ENCODE measurements around the gene SLC35B2. TPM values are rescaled to one million over a fixed set of nuclear protein-coding genes. Genes with fewer than 3 reads are reported as not detected.

The SLC35B2 gene
- polyA plus RNA-seq, 5 donors, result 38.9 to 49.0 (median 43.2) TPM

DNA sequence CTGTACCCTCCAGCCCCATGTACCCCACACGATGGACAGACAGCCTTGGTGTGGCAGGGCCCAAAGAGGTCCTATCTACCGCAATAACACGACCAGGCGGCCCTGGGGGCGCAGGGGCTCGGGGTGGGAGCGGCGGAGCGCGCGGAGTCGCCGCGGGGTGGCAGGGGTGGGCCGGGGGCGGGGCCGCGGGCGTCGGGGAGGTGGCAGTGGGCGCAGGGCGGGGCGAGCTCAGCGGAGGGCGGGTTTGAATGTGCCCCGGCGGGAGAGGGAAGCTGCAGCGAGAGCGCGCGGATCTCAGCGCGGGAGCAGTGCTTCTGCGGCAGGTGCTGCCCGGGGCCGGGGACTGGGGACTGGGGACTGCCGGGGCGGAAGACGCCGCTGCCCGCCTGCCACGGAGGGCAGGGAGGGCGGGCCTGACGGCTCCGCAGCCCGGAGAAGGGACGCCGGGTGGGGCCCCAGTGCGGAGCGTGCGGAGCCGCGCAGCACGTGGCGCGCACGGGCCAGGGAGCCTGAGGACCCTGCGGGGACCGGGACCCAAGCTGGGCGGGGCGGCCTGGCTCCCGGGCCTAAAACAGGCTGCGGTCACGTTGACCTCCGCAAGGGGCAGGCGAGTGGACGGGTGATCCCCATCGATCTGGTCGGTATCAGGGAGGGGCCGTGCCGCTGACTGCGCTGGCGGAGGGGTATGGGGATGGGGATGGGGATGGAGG lies 33.9 kb downstream of the SLC35B2 start, which contains the start of gene SLC29A1:
SLC29A1 (plus strand) TSS at position 277 of the 710 bp plus-strand sequence. CDS start 3,719 bp downstream, outside the sequence.
- DNase-seq, result peak in 1 of 2 donors; percentile 53

DNA sequence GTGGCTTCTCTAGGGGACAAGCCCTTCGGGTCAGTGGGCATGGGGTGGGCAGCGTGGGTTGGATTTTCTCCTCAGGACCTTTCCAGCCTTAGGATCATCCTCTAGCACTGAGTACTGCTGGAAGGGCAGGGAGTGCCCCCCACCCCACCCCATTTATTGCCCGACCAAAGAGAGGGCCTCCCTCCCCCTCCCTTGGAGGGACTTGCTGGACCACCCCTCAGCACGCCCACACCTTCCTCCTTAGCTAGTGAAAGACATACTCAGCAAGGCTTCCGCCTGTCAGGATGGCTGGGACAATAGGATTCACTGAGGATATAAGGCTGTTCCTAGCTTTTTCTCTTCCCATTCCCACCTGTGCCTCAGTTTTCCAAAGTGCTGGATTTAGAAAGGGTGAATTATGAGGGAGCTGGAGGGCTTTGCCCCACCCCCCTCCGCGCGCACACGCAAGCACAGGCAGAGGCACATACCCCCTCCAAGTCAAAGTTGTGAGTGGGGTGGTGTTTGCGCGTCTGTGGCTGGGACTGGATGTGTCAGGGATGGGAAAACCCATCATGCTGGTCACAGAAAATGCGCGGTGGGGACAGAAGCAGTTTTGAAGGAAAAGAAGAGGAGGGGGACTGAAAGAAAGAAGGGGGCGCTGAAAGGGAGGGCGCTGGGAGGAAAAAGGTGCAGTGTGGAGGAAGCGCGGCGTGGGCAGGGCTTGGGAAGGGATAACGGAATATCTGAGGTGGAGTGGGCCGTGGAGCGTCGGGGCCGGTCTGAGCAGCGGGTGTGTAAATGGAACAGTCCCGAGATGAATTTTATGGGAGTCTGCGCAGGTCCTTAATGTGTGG lies 34.6 kb downstream of the SLC35B2 start:
- no peak for DNase-seq

GRCh38 chr6:44221961-44222335 lies 35.4 kb downstream of the SLC35B2 start:
- DNase-seq, result no peak

GRCh38 chr6:44221291-44221960 lies 35.9 kb downstream of the SLC35B2 start:
- DNase-seq, result peak in 1 of 2 donors; percentile 81

- DNase-seq, result no peak
These were observed 36.4 kb downstream of the SLC35B2 start for GRCh38 chr6:44220913-44221290.

DNA sequence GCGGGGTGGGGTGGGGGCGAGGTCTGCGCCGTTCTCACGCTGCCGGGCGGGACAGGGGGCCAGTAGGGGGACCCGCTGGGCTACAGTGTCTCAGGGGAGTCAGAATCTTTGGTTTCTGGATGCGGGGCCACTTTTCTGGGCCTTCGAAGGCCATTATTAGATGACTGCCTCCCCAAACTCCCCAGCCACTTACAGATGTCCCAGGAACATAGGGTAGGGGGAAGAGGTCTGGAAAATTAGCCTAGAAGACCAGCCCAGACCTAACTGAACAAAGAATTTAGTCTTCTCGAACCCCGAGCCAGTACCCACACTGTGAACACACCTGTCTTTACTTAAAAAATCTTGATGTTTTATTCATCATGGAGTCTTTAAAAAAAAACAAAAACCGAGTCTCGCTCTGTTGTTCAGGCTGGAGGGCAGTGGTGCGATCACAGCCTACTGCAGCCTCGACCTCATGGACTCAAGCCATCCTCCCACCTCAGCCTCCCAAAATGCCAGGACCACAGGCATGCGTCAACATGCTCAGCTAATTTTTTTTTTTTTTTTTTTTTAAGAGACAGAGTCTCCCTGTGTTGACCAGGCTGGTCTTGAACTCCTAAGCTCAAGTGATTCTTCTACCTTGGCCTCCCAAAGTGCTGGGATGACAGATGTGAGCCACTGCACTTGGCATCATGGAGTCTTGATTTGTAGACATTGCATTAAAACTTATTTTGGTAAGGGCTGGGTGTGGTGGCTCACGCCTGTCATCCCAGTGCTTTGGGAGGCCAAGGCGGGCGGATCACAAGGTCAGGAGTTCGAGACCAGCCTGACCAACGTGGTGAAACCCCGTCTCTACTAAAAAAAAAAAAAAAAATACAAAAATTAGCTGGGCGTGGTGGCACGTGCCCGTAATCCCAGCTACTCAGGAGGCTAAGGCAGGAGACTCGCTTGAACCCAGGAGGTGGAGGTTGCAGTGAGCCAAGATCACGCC lies 37.2 kb downstream of the SLC35B2 start:
- DNase-seq, result no peak

DNA sequence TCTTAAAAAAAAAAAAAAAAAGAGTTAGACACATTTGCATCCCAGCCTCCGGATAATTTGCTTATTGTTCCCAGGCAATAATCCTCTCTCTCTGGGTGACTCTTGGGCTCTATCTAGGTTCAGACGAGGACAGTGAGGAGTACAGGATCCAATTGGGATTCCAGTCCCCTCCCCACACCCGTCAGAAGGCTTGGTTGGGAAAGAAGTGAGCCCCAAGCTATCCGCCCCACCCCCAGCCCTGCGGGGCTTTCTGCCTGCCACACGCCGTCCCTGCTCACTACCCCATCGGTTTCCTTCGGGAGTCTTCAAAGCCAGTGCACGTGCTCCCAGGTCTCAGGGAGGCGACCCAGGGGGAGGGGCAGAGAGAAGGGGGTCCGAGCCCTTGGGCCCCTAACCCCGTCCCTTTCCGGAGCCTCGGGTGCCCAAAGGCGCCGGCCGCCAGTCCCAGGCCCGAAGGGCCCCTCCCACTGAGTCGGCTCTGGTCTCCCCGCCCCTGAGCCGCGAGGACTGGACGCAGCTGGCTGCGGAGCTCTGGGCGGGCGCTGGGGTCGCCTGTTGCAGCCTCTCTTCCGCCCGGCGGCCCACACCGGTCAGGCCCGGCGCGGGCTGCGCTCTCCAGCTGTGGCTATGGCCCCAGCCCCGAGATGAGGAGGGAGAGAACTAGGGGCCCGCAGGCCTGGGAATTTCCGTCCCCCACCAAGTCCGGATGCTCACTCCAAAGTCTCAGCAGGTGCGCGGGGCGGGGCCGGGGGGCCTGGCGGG lies 38.1 kb downstream of the SLC35B2 start:
- DNase-seq, result peak; percentile 92 to 94

DNA sequence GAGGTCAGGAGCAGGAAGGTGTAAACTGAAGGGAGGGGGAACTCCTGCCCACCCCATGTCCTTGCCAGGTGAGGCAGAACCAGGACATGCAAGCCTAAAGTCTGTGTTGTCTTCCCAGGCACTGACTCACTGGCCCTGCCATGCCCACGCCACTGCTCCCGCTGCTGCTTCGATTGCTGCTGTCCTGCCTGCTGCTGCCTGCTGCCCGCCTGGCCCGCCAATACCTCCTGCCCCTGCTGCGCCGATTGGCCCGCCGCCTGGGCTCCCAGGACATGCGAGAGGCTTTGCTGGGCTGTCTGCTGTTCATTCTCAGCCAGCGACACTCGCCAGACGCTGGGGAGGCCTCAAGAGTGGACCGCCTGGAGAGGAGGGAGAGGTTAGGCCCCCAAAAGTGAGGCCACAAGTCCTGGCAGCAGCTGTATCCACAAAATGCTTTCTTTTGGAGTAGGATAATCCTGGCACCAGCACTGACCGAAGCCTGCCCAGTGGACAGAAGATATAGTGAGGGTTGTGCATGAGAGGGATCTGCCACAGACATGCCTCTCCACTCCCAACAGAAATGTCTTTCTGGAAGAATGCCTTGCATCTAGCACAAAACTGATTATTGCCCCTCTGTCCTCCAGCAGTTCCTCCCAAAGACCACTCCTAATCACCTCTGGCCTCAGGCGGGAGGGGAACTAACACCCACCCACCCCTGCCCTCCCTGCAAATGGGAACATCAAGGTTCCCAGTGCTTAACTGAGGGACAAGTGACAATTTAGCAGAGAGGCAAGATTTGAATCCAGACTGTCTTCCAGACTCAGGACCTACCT lies 39.8 kb downstream of the SLC35B2 start:
- no peak for DNase-seq

GRCh38 chr6:44216677-44217331 lies 40.5 kb downstream of the SLC35B2 start, which contains the start of gene MYMX:
MYMX (plus strand) TSS chr6:44216926; CDS start chr6:44217472, 546 bp downstream.
- DNase-seq, result no peak

DNA sequence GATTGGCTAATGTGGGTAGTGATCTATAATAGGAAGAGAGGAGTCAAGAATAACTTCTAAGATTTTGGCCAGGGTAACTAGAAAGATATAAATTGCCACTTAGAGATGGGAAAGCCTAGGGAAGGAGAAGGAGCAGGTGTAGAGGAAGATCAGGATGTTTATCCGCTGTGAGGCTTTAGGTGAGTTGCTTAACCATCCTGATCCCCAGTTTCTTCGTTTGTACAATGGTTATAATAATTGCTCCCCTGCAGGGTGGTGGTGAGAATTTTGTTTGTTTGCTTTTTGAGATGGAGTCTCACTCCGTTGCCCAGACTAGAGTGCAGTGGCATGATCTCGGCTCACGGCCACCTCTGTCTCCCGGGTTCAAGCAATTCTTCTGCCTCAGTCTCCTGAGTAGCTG lies 43.0 kb downstream of the SLC35B2 start:
- DNase-seq, result no peak

DNA sequence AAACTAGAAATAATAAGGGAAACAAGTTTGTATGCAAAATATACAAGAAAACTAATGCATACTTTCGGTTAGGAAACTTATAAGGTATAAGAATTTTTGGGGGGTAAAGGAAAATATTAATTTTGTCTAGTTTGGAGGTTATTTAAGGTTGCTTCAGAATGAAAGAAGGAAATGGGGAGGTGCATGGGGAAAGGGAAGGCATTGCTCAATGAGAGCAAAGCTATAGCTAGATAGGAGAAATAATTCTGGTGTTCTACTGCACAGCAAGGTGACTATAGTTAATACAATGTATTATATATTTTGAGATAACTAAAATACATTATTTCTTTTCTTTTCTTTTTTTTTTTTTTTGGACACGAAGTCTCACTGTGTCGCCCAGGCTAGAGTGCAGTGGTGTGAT lies 46.0 kb downstream of the SLC35B2 start:
- no peak for DNase-seq

DNA sequence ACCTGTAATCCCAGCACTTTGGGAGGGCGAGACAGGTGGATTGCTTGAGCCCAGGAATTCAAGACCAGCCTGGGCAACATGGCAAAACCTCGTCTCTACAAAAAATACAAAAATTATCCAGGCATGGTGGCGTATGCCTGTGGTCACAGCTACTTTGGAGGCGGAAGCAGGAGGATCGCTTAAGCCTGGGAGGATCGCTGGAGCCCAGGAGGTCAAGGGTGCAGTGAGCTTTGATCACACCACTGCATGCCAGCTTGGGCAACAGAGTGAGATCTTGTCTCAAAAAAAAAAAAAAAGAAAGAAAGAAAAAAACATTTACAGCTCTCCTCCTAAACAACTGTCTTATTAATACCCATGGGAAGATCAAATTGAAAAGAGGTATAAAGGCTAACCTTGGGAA lies 49.4 kb downstream of the SLC35B2 start:
- DNase-seq, result no peak

Other genes starting within 250 kb of the SLC35B2 start
- 10 to 100 TPM; 28.3 to 43.0 (median 37.2) TPM for gene MRPL14, start 130.1 kb downstream of the SLC35B2 start, polyA plus RNA-seq (ENCODE audit: insufficient read depth in 1 of 5, insufficient read length in 5 of 5, low replicate concordance in 1 of 5)
- 10 to 100 TPM; 26.0 to 38.2 (median 29.5) TPM for gene TMEM63B, start 130.0 kb downstream of the SLC35B2 start, polyA plus RNA-seq (ENCODE audit: insufficient read depth in 1 of 5, insufficient read length in 5 of 5, low replicate concordance in 1 of 5)
- gene CAPN11, start 98.7 kb downstream of the SLC35B2 start, polyA plus RNA-seq (ENCODE audit: insufficient read depth in 1 of 5, insufficient read length in 5 of 5, low replicate concordance in 1 of 5), result under 1 TPM; 0.06 to 0.26 (median 0.12) TPM
- gene MYMX, start 40.6 kb downstream of the SLC35B2 start, polyA plus RNA-seq (ENCODE audit: insufficient read depth in 1 of 5, insufficient read length in 5 of 5, low replicate concordance in 1 of 5), result 1 to 10 TPM in 2 of 5 donors, under 1 TPM in 3; 0.37 to 1.8 (median 0.70) TPM
- gene SLC29A1, start 33.9 kb downstream of the SLC35B2 start, polyA plus RNA-seq (ENCODE audit: insufficient read depth in 1 of 5, insufficient read length in 5 of 5, low replicate concordance in 1 of 5), result 10 to 100 TPM; 21.9 to 33.2 (median 26.2) TPM
- 1,000 to 10,000 TPM; 1,058 to 1,493 (median 1,212) TPM for gene HSP90AB1, start 10.4 kb downstream of the SLC35B2 start, polyA plus RNA-seq (ENCODE audit: insufficient read depth in 1 of 5, insufficient read length in 5 of 5, low replicate concordance in 1 of 5)
- 10 to 100 TPM in 2 of 5 donors, 1 to 10 TPM in 3; 7.2 to 10.1 (median 8.5) TPM for gene NFKBIE, start 8.0 kb upstream of the SLC35B2 start, polyA plus RNA-seq (ENCODE audit: insufficient read depth in 1 of 5, insufficient read length in 5 of 5, low replicate concordance in 1 of 5)
- 1 to 10 TPM in 1 of 5 donors, under 1 TPM in 4; 0.38 to 1.2 (median 0.91) TPM for gene TMEM151B, start 12.9 kb upstream of the SLC35B2 start, polyA plus RNA-seq (ENCODE audit: insufficient read depth in 1 of 5, insufficient read length in 5 of 5, low replicate concordance in 1 of 5)
- 10 to 100 TPM; 14.2 to 17.4 (median 16.5) TPM for gene AARS2, start 55.8 kb upstream of the SLC35B2 start, polyA plus RNA-seq (ENCODE audit: insufficient read depth in 1 of 5, insufficient read length in 5 of 5, low replicate concordance in 1 of 5)
- gene SPATS1, start 85.1 kb upstream of the SLC35B2 start, polyA plus RNA-seq (ENCODE audit: insufficient read depth in 1 of 5, insufficient read length in 5 of 5, low replicate concordance in 1 of 5), result 1 to 10 TPM in 1 of 5 donors, under 1 TPM in 3, not detected in 1; 0.53 to 1.2 (median 0.75) TPM
- 10 to 100 TPM; 27.3 to 40.8 (median 37.5) TPM for gene CDC5L, start 130.2 kb upstream of the SLC35B2 start, polyA plus RNA-seq (ENCODE audit: insufficient read depth in 1 of 5, insufficient read length in 5 of 5, low replicate concordance in 1 of 5)

Data from right lung (tissue), 5 donors.